ENCODE measurements around the gene GLI3. TPM values are rescaled to one million over a fixed set of nuclear protein-coding genes. Genes with fewer than 3 reads are reported as not detected.

Gene GLI3
- total and polyA plus RNA-seq, 10 of the 15 experiments (the other 5 are each of a cell fraction or from before 2014, with no cell fraction given): 0.01 TPM; not detected in 8

GRCh38 chr7:42084263-42084662 lies 152.7 kb downstream of the GLI3 start:
- Histone ChIP-seq H3K36me3 (ENCODE audit: control insufficient read depth in 2 of 2, insufficient read depth in 2 of 2, low read length in 1 of 2) (no peaks in the 10 kb centered on the region), H2AFZ (ENCODE audit: control insufficient read depth, low read depth, low read length) (no peak overlapping the region), H4K20me1 (ENCODE audit: control insufficient read depth, insufficient read depth) (no peaks in the 10 kb centered on the region), H3K27me3 (replicated peaks in 1 of 2; ENCODE audit: control insufficient read depth in 2 of 2, insufficient read depth in 2 of 2, low read length in 1 of 2) (no peaks in the 10 kb centered on the region), H3K4me3 (no peak overlapping the region), H3K9me3 (replicated peaks; ENCODE audit: control insufficient read depth, insufficient read depth, low read length) (no peaks in the 10 kb centered on the region), H3K4me2 (ENCODE audit: control insufficient read depth, insufficient read depth) (no peak overlapping the region), H3K27ac (ENCODE audit: control insufficient read depth, insufficient read depth) (no peak overlapping the region), H3K79me2 (ENCODE audit: control insufficient read depth, insufficient read depth, low read length) (no peaks in the 10 kb centered on the region), H3K9ac (ENCODE audit: control insufficient read depth, insufficient read depth, low read length) (no peak overlapping the region), H3K4me1 (ENCODE audit: control insufficient read depth, insufficient read depth, low read length) (no peaks in the 10 kb centered on the region)
- RAD21 ChIA-PET (ENCODE audit: unreplicated experiment): no interaction called here
- SMC1A ChIA-PET (ENCODE audit: uncharacterized antibody, unreplicated experiment): no interaction called here
- BruUV-seq (replicated peaks): no TSS peak
- POLR2A ChIA-PET: interaction anchor here (0.6 kb wide), 1 partner anchor 114 kb away, joined by 4 read pairs; no protein-coding TSS in a partner anchor
- ATAC-seq (no peak), DNase-seq (ENCODE audit: low read depth, low spot score) (no peak), FAIRE-seq (no peak)
- WGBS (ENCODE audit: insufficient coverage, insufficient replicate concordance, low lambda C conversion rate, missing lambda C conversion rate): 8% methylated on average over 4 of the region's 4 CpGs
- in situ Hi-C loops (cut with MboI) (no loop called here), intact Hi-C loops (cut with micrococcal nuclease; ENCODE audit: unreplicated experiment) (no loop called here)
- CTCF ChIA-PET: interaction anchor here (0.6 to 1.3 kb wide), 2 partner anchors 144 to 489 kb away, joined by 3 to 4 read pairs; no protein-coding TSS in a partner anchor
- TF ChIP-seq MTA3 (IDR thresholded peaks at IDR 0.05; ENCODE audit: borderline replicate concordance, low read length) (no peak), ZZZ3 (IDR thresholded peaks at IDR 0.05; ENCODE audit: control insufficient read depth, insufficient read length, low read depth) (no peak), ATF7 (IDR thresholded peaks at IDR 0.05; ENCODE audit: low read depth) (no peak), SMAD5 (IDR thresholded peaks at IDR 0.05; ENCODE audit: low read depth) (no peak), ZNF24 (IDR thresholded peaks at IDR 0.05) (no peak), RELB (IDR thresholded peaks at IDR 0.05; ENCODE audit: low read depth) (no peak), ZSCAN29 (IDR thresholded peaks at IDR 0.05) (no peak), SRF (IDR thresholded peaks at IDR 0.05; ENCODE audit: low read depth in 2 of 2, low read length in 2 of 2) (no peak), RFX5 (IDR thresholded peaks at IDR 0.05; ENCODE audit: low read depth, low read length) (no peak), GABPA (IDR thresholded peaks at IDR 0.05; ENCODE audit: low read depth) (no peak), GATAD2B (conservative IDR thresholded peaks at IDR 0.05; ENCODE audit: low read depth) (no peak), MTA2 (IDR thresholded peaks at IDR 0.05; ENCODE audit: low read depth) (no peak), IRF5 (IDR thresholded peaks at IDR 0.05; ENCODE audit: borderline replicate concordance) (no peak), NFXL1 (IDR thresholded peaks at IDR 0.05; ENCODE audit: borderline replicate concordance) (no peak), CREM (IDR thresholded peaks at IDR 0.05; ENCODE audit: low read depth) (no peak), ESRRA (IDR thresholded peaks at IDR 0.05; ENCODE audit: low read length) (no peak), PML (IDR thresholded peaks at IDR 0.05; ENCODE audit: low read length) (no peak), MXI1 (IDR thresholded peaks at IDR 0.05; ENCODE audit: low read depth, low read length) (no peak)
- TF ChIP-seq, protein P1, sequence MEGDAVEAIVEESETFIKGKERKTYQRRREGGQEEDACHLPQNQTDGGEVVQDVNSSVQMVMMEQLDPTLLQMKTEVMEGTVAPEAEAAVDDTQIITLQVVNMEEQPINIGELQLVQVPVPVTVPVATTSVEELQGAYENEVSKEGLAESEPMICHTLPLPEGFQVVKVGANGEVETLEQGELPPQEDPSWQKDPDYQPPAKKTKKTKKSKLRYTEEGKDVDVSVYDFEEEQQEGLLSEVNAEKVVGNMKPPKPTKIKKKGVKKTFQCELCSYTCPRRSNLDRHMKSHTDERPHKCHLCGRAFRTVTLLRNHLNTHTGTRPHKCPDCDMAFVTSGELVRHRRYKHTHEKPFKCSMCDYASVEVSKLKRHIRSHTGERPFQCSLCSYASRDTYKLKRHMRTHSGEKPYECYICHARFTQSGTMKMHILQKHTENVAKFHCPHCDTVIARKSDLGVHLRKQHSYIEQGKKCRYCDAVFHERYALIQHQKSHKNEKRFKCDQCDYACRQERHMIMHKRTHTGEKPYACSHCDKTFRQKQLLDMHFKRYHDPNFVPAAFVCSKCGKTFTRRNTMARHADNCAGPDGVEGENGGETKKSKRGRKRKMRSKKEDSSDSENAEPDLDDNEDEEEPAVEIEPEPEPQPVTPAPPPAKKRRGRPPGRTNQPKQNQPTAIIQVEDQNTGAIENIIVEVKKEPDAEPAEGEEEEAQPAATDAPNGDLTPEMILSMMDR (IDR thresholded peaks at IDR 0.05 in 2 of 3, conservative IDR thresholded peaks at IDR 0.05 in 1 of 3; ENCODE audit: control insufficient read depth in 2 of 3, extremely low read depth in 1 of 3, insufficient read depth in 1 of 3, low read depth in 3 of 3, low read length in 3 of 3): no peak
- TF ChIP-seq, protein P2, sequence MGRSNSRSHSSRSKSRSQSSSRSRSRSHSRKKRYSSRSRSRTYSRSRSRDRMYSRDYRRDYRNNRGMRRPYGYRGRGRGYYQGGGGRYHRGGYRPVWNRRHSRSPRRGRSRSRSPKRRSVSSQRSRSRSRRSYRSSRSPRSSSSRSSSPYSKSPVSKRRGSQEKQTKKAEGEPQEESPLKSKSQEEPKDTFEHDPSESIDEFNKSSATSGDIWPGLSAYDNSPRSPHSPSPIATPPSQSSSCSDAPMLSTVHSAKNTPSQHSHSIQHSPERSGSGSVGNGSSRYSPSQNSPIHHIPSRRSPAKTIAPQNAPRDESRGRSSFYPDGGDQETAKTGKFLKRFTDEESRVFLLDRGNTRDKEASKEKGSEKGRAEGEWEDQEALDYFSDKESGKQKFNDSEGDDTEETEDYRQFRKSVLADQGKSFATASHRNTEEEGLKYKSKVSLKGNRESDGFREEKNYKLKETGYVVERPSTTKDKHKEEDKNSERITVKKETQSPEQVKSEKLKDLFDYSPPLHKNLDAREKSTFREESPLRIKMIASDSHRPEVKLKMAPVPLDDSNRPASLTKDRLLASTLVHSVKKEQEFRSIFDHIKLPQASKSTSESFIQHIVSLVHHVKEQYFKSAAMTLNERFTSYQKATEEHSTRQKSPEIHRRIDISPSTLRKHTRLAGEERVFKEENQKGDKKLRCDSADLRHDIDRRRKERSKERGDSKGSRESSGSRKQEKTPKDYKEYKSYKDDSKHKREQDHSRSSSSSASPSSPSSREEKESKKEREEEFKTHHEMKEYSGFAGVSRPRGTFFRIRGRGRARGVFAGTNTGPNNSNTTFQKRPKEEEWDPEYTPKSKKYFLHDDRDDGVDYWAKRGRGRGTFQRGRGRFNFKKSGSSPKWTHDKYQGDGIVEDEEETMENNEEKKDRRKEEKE (IDR thresholded peaks at IDR 0.05): no peak

Data from GM12878 (cell line).